Measurements from ENCODE around the gene DALRD3.
"Not testable (repeated sequence)": the region's sequence is repeated elsewhere in the genome, so short reads cannot be mapped to it uniquely, and the experiment has no call there.

Gene DALRD3

GRCh38 chr3:49021213-49021812, 2.9 kb upstream of the DALRD3 start:
- DNase-seq = peak; percentile 98 to 99

GRCh38 chr3:49020330-49021212, 2.2 kb upstream of the DALRD3 start:
- no peak for DNase-seq

GRCh38 chr3:49019941-49020329, 1.6 kb upstream of the DALRD3 start:
- DNase-seq = no peak

- DNase-seq = no peak
These were observed 277 bp upstream of the DALRD3 start for GRCh38 chr3:49018707-49019006.

- no peak for DNase-seq
These were observed 980 bp downstream of the DALRD3 start for GRCh38 chr3:49017229-49017970.

GRCh38 chr3:49016414-49017228, 1.8 kb downstream of the DALRD3 start:
- DNase-seq = no peak

GRCh38 chr3:49015765-49016164, 2.6 kb downstream of the DALRD3 start:
- DNase-seq = no peak

GRCh38 chr3:49015072-49015471, 3.3 kb downstream of the DALRD3 start:
- no peak for DNase-seq

- DNase-seq = peak; percentile 42 to 50
These were observed 4.4 kb downstream of the DALRD3 start for GRCh38 chr3:49013738-49014660.

DNA sequence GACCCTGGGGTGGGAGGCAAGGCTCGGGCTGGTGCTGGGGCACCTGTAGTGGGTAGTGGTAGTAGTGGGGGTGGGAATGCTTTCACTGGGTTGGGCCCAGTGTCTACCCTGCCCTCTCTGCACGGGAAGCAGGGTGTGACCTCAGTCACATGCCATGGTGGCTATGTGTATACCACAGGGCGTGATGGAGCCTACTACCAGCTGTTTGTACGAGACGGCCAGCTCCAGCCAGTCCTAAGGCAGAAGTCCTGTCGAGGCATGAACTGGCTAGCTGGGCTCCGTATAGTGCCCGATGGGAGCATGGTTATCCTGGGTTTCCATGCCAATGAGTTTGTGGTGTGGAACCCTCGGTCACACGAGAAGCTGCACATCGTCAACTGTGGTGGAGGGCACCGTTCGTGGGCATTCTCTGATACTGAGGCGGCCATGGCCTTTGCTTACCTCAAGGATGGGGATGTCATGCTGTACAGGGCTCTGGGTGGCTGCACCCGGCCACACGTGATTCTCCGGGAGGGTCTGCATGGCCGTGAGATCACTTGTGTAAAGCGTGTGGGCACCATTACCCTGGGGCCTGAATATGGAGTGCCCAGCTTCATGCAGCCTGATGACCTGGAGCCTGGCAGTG, 5.2 kb downstream of the DALRD3 start:
- DNase-seq = no peak

- DNase-seq = no peak
These were observed 5.9 kb downstream of the DALRD3 start for GRCh38 chr3:49012441-49013017.

GRCh38 chr3:49009396-49009795, 9.0 kb downstream of the DALRD3 start:
- DNase-seq = no peak

DNA sequence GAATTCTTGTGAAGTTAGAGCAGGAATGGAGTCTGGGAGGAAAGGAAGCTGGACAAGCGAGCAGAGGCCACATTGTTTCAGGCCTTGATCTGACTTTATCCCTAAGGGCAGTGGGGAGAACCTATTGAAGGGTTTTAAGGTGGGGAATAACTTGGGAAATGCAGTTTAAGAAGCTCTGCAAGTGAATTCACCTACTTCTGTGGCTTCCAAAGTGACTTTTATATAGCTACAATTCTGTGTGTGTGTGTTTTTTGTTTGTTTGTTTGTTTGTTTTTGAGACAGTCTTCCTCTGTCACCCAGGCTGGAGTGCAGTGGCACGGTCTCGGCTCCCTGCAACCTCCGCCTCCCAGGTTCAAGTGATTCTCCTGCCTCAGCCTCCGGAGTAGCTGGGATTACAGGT, 9.8 kb downstream of the DALRD3 start:
- DNase-seq = not testable (repeated sequence)

- DNase-seq = peak; percentile 87 to 91
These were observed 10.4 kb downstream of the DALRD3 start for GRCh38 chr3:49007771-49008528.

DNA sequence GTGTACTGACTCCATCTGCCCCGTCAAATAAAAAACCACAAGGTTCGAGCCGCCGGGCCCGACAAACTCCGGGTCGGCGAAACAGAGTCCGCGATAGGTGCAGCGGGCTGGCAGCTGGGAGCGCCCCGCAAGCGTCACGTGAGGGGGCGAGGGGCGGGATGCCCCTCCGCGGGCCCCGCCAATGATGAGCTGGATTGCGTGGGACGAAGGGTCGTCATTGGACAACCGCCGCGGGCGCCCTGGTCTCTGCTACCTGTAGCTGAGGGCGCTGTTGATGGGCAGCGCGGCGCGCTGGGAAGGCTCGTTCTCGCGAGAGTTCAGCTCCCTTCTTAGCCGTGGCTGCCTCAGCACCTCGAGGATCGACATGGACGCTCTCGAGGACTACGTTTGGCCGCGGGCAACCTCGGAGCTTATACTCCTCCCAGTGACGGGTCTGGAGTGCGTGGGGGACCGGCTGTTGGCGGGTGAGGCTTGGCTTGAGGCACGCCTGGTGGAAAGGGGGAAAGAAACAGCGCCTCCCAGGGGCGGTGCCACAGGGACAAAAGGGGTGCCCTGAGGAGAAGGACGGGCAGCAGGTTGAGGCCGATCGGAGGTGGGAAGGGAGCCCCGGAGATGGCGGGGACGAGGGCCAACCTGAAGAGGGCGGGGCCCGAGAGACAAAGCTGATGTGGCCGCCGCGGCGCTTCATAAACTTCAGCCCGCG, 11.2 kb downstream of the DALRD3 start, which contains the start of gene WDR6:
Gene WDR6 (plus strand): TSS at position 324 of the 703 bp plus-strand sequence. CDS start 41 bp downstream, at position 365.
- peak; percentile 94 to 96 for DNase-seq

- DNase-seq = no peak
These were observed 11.8 kb downstream of the DALRD3 start for GRCh38 chr3:49006408-49007067.

GRCh38 chr3:49005998-49006397, 12.4 kb downstream of the DALRD3 start:
- DNase-seq = no peak

GRCh38 chr3:49005303-49005680, 13.1 kb downstream of the DALRD3 start:
- DNase-seq = no peak
